GM23338 (cell line): Measurements from ENCODE around the gene MLLT6. TPM values are rescaled to one million over a fixed set of nuclear protein-coding genes. Genes with fewer than 3 reads are reported as not detected.

Source experiments
- ATAC-seq: fragments of 200-7000 bp; cut with Tn5 transposase; 3 replicates; pipeline ENCODE4 v1.9.1; 2020
- DNase-seq: peaks from one replicate; pipeline ENCODE4 v3.0.0-alpha.2; 2015; ENCODE audit warnings: low spot score
- H2AFZ ChIP-seq: fragments of 200-600 bp; sonication (generic); 2 replicates; pipeline ENCODE4 v1.8.0; 2016; ENCODE audit warnings: antibody characterized with exemption, mild to moderate bottlenecking, moderate library complexity
- H3F3A ChIP-seq: fragments of 200-600 bp; sonication (generic); replicated peaks from 2 replicates; pipeline ENCODE4 v1.8.0; 2017; ENCODE audit warnings: antibody characterized with exemption, mixed run types, low read depth
- H3K27ac ChIP-seq: fragments of 200-600 bp; sonication (generic); 2 replicates; pipeline ENCODE4 v1.6.1; 2016; ENCODE audit warnings: low read depth
- H3K27me3 ChIP-seq: fragments of 200-600 bp; sonication (generic); 2 replicates; pipeline ENCODE4 v1.8.0; 2016; ENCODE audit warnings: mild to moderate bottlenecking, mixed run types, moderate library complexity; ENCODE audit not compliant: insufficient read depth
- H3K36me3 ChIP-seq: fragments of 200-600 bp; sonication (generic); 2 replicates; pipeline ENCODE4 v1.8.0; 2016; ENCODE audit warnings: mild to moderate bottlenecking; ENCODE audit not compliant: insufficient read depth
- H3K4me1 ChIP-seq: fragments of 200-600 bp; sonication (generic); 2 replicates; pipeline ENCODE4 v1.8.0; 2016; ENCODE audit warnings: mild to moderate bottlenecking, moderate library complexity; ENCODE audit not compliant: insufficient read depth
- H3K4me2 ChIP-seq: fragments of 200-600 bp; sonication (generic); 2 replicates; pipeline ENCODE4 v1.7.1; 2017; ENCODE audit warnings: mixed run types
- H3K4me3 ChIP-seq: fragments of 200-600 bp; sonication (generic); 2 replicates; pipeline ENCODE4 v1.6.1; 2016; ENCODE audit warnings: mixed run types
- H3K79me2 ChIP-seq: fragments of 200-600 bp; sonication (generic); replicated peaks from 2 replicates; pipeline ENCODE4 v1.8.0; 2017; ENCODE audit warnings: mild to moderate bottlenecking; ENCODE audit not compliant: insufficient read depth
- H3K9me2 ChIP-seq: fragments of 200-600 bp; sonication (generic); 2 replicates; pipeline ENCODE4 v1.8.0; 2017; ENCODE audit not compliant: insufficient read depth
- H4K20me1 ChIP-seq: fragments of 200-600 bp; sonication (generic); replicated peaks from 2 replicates; pipeline ENCODE4 v1.8.0; 2017; ENCODE audit warnings: mild to moderate bottlenecking; ENCODE audit not compliant: insufficient read depth
- H3K27ac Mint-ChIP-seq: 2 replicates; pipeline ENCODE4 v1.8.0; 2020; ENCODE audit warnings: inconsistent platforms, mild to moderate bottlenecking, moderate library complexity, mixed read lengths
- H3K27me3 Mint-ChIP-seq: 3 replicates; pipeline ENCODE4 v1.8.0; 2022; ENCODE audit warnings: low read depth, mild to moderate bottlenecking, moderate library complexity, mixed read lengths, inconsistent platforms; ENCODE audit not compliant: insufficient read depth, poor library complexity
- H3K36me3 Mint-ChIP-seq: 3 replicates; pipeline ENCODE4 v1.8.0; 2021; ENCODE audit warnings: low read depth, mild to moderate bottlenecking, inconsistent platforms, moderate library complexity, mixed read lengths
- H3K4me1 Mint-ChIP-seq: 3 replicates; pipeline ENCODE4 v1.8.0; 2020; ENCODE audit warnings: mild to moderate bottlenecking, inconsistent platforms, mixed read lengths
- H3K4me3 Mint-ChIP-seq: 3 replicates; pipeline ENCODE4 v1.8.0; 2021; ENCODE audit warnings: moderate library complexity, mild to moderate bottlenecking, inconsistent platforms, mixed read lengths
- H3K9me3 Mint-ChIP-seq: 3 replicates; pipeline ENCODE4 v1.8.0; 2020; ENCODE audit warnings: moderate library complexity, mild to moderate bottlenecking, inconsistent platforms, mixed read lengths
- CREB1 ChIP-seq: fragments of 250-450 bp; sonication (Bioruptor Pico); IDR thresholded peaks from 2 replicates; pipeline ENCODE4 v1.5.0; 2020; ENCODE audit warnings: low read depth, mild to moderate bottlenecking, moderate library complexity
- CTCF ChIP-seq, 2 experiments: fragments of 200-600 bp in 1 of 2; sonication (generic) in 1 of 2; conservative IDR thresholded peaks; 2 replicates each; pipeline versions ENCODE4 v1.5.1 to v1.6.1; 2016 to 2017; ENCODE audit warnings: antibody characterized with exemption in 2 of 2, low read depth in 2 of 2, mild to moderate bottlenecking in 2 of 2, moderate library complexity in 1 of 2
- ETS1 ChIP-seq: IDR thresholded peaks from 2 replicates; pipeline ENCODE4 v1.6.1; 2016; ENCODE audit warnings: antibody characterized with exemption
- EZH2 ChIP-seq: fragments of 200-600 bp; sonication (generic); IDR thresholded peaks from one replicate; pipeline ENCODE4 v1.8.0; 2017; ENCODE audit warnings: antibody characterized with exemption, mild to moderate bottlenecking, low read depth; ENCODE audit not compliant: unreplicated experiment
- EZH2phosphoT487 ChIP-seq: fragments of 200-600 bp; sonication (generic); IDR thresholded peaks from one replicate; pipeline ENCODE4 v1.8.1; 2018; ENCODE audit warnings: antibody characterized with exemption; ENCODE audit not compliant: unreplicated experiment
- JUNB ChIP-seq: IDR thresholded peaks from one replicate; pipeline ENCODE4 v1.6.1; 2016; ENCODE audit warnings: antibody characterized with exemption; ENCODE audit not compliant: unreplicated experiment
- NANOG ChIP-seq: IDR thresholded peaks from 2 replicates; pipeline ENCODE4 v1.6.1; 2016; ENCODE audit warnings: antibody characterized with exemption, borderline replicate concordance
- POLR2AphosphoS5 ChIP-seq: IDR thresholded peaks from 2 replicates; pipeline ENCODE4 v1.6.1; 2016; ENCODE audit warnings: antibody characterized with exemption, low read depth
- REST ChIP-seq: IDR thresholded peaks from one replicate; pipeline ENCODE4 v1.6.1; 2018; ENCODE audit warnings: antibody characterized with exemption; ENCODE audit not compliant: unreplicated experiment
- STAT1 ChIP-seq: IDR thresholded peaks from one replicate; pipeline ENCODE4 v1.6.1; 2016; ENCODE audit warnings: antibody characterized with exemption; ENCODE audit not compliant: unreplicated experiment
- ZNF114 ChIP-seq: fragments of 250-450 bp; sonication (Bioruptor Pico); IDR thresholded peaks from 2 replicates; pipeline ENCODE4 v1.5.0; 2020; ENCODE audit warnings: mild to moderate bottlenecking, moderate library complexity
- ZNF331 ChIP-seq: fragments of 250-450 bp; sonication (Bioruptor Pico); IDR thresholded peaks from 2 replicates; pipeline ENCODE4 v1.5.0; 2020; ENCODE audit warnings: low read depth, mild to moderate bottlenecking, moderate library complexity
- ZNF462 ChIP-seq: fragments of 250-450 bp; sonication (Bioruptor Pico); IDR thresholded peaks from 2 replicates; pipeline ENCODE4 v1.5.0; 2020; ENCODE audit warnings: mild to moderate bottlenecking, moderate library complexity
- polyA plus RNA-seq: library from polyadenylated mRNA; unstranded; fragments of >200 nt; fragmentation: Nextera tagmentation; extraction: Ambion mirVana; gene quantifications from 2 replicates; pipeline ENCODE4 v1.2.1, GENCODE V29; 2016
- total RNA-seq: library from RNA; depleted of rRNA; stranded (reverse); fragments of >200 nt; shearing (Covaris generic); gene quantifications from 2 replicates; pipeline ENCODE4 v1.2.3, GENCODE V29; 2014

MLLT6 gene
- total and polyA plus RNA-seq, 2 experiments from 2014 or later = 2.6 to 2.8 TPM

GRCh38 chr17:38707678-38708351 lies 2.7 kb downstream of the MLLT6 start:
- Histone ChIP-seq H2AFZ (no peak overlapping the region), H3K4me1 (peaks cover 39% of the 10 kb centered on the region), H3K4me2 (peak overlapping the region; percentile 87), H3K9me2 (no peaks in the 10 kb centered on the region), H3K79me2 (no peaks in the 10 kb centered on the region), H3F3A (peaks cover 30% of the 10 kb centered on the region), H4K20me1 (peaks cover 9% of the 10 kb centered on the region), H3K27me3 (peaks cover 70% of the 10 kb centered on the region), H3K36me3 (no peaks in the 10 kb centered on the region), H3K27ac (no peak overlapping the region), H3K4me3 (peak overlapping the region; percentile 84)
- H3K4me3 Mint-ChIP-seq = peak overlapping the region; percentile 90
- ATAC-seq (no peak), DNase-seq (peak; percentile 67)
- TF ChIP-seq CTCF (conservative IDR thresholded peaks at IDR 0.05; ENCODE audit: low read depth in 2 of 2) = no peak
- TF ChIP-seq ETS1 = no peak
- TF ChIP-seq POLR2AphosphoS5 = no peak
- no peak for TF ChIP-seq CREB1 (CRISPR knock-in tag)
- no peak for TF ChIP-seq JUNB
- TF ChIP-seq REST = no peak
- TF ChIP-seq EZH2 = no peak
- TF ChIP-seq EZH2phosphoT487 = no peak
- TF ChIP-seq ZNF114 (CRISPR knock-in tag) = no peak
- TF ChIP-seq NANOG = no peak
- TF ChIP-seq ZNF462 (CRISPR knock-in tag) = no peak
- no peak for TF ChIP-seq STAT1
- no peak for TF ChIP-seq ZNF331 (CRISPR knock-in tag)
- peaks cover 73% of the 10 kb centered on the region for H3K4me1 Mint-ChIP-seq
- H3K36me3 Mint-ChIP-seq = peaks cover 8% of the 10 kb centered on the region
- H3K27ac Mint-ChIP-seq = no peak overlapping the region
- peaks cover 68% of the 10 kb centered on the region for H3K27me3 Mint-ChIP-seq
- H3K9me3 Mint-ChIP-seq = peaks cover 5% of the 10 kb centered on the region; the same call in 2 of the 3 replicates
